Measurements from ENCODE around the gene FN3K.
"Not testable (repeated sequence)": the region's sequence is repeated elsewhere in the genome, so short reads cannot be mapped to it uniquely, and the experiment has no call there.

FN3K gene

GRCh38 chr17:82780195-82780594 is 44.8 kb downstream of the FN3K start:
- intact Hi-C loops (cut with DNase I; ENCODE audit: low total_unique reads), result loop anchor here (5.0 kb wide), 1 partner anchor 182 kb away; no protein-coding TSS in a partner anchor
- Histone ChIP-seq H3K4me3 (no peak overlapping the region), H3K27me3 (no peaks in the 10 kb centered on the region), H3K9me3 (no peaks in the 10 kb centered on the region), H3K27ac (no peak overlapping the region), H3K36me3 (peaks cover 14 to 39% (median 22%) of the 10 kb centered on the region in 3 donors), H3K4me1 (peaks cover 0 to 3% (median 0%) of the 10 kb centered on the region in 4 donors)
- DNase-seq, result no peak
- TF ChIP-seq, protein P1, sequence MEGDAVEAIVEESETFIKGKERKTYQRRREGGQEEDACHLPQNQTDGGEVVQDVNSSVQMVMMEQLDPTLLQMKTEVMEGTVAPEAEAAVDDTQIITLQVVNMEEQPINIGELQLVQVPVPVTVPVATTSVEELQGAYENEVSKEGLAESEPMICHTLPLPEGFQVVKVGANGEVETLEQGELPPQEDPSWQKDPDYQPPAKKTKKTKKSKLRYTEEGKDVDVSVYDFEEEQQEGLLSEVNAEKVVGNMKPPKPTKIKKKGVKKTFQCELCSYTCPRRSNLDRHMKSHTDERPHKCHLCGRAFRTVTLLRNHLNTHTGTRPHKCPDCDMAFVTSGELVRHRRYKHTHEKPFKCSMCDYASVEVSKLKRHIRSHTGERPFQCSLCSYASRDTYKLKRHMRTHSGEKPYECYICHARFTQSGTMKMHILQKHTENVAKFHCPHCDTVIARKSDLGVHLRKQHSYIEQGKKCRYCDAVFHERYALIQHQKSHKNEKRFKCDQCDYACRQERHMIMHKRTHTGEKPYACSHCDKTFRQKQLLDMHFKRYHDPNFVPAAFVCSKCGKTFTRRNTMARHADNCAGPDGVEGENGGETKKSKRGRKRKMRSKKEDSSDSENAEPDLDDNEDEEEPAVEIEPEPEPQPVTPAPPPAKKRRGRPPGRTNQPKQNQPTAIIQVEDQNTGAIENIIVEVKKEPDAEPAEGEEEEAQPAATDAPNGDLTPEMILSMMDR (IDR thresholded peaks at IDR 0.05), result no peak

- H3K27ac ChIP-seq, result no peak overlapping the region
- intact Hi-C loops (cut with DNase I; ENCODE audit: low total_unique reads), result loop anchor here (5.0 kb wide), 1 partner anchor 181 kb away; no protein-coding TSS in a partner anchor
- H3K4me1 ChIP-seq, result no peaks in the 10 kb centered on the region
- H3K27me3 ChIP-seq, result no peaks in the 10 kb centered on the region
- H3K4me3 ChIP-seq, result no peak overlapping the region
- H3K9me3 ChIP-seq, result no peaks in the 10 kb centered on the region
- no peak for DNase-seq
- peaks cover 14 to 39% (median 22%) of the 10 kb centered on the region in 3 donors for H3K36me3 ChIP-seq
- TF ChIP-seq, protein P1 (IDR thresholded peaks at IDR 0.05), result no peak
Measured at GRCh38 chr17:82780971-82781893, 45.8 kb downstream of the FN3K start.

DNA sequence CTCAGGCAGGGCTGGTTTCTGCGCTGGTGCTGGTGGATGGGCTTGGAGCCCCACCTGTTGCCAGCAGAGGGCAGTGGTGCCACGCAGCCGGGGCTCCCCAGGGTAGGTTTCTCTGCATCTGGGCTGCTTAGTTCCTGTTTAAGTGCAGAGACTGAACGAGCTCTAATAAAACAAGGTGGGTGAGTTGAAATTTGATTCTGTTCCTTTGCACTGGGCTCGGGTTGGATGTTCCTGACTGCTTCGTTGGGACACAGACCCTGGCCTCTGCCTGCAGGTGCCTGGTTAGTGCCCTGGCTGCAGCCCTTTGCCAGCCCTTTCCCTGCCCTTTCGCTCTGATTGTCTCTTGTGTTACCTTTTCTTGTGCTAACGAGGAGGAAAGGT is 46.5 kb downstream of the FN3K start:
- H3K4me3 ChIP-seq, result no peak overlapping the region
- TF ChIP-seq, protein P1 (IDR thresholded peaks at IDR 0.05), result peak; percentile 96 to 98
- H3K36me3 ChIP-seq, result peaks cover 14 to 35% (median 22%) of the 10 kb centered on the region in 3 donors
- H3K27ac ChIP-seq, result no peak overlapping the region
- no peaks in the 10 kb centered on the region for H3K4me1 ChIP-seq
- peak; percentile 79 to 88 for DNase-seq
- H3K27me3 ChIP-seq, result no peaks in the 10 kb centered on the region
- intact Hi-C loops (cut with DNase I; ENCODE audit: low total_unique reads), result loop anchor here (5.0 kb wide), 1 partner anchor 180 kb away; no protein-coding TSS in a partner anchor
- no peaks in the 10 kb centered on the region for H3K9me3 ChIP-seq

- H3K27ac ChIP-seq, result no peak overlapping the region
- H3K4me1 ChIP-seq, result no peaks in the 10 kb centered on the region
- no peak for DNase-seq
- H3K36me3 ChIP-seq, result peaks cover 14 to 35% (median 24%) of the 10 kb centered on the region in 3 donors
- H3K9me3 ChIP-seq, result no peaks in the 10 kb centered on the region
- no peak overlapping the region for H3K4me3 ChIP-seq
- intact Hi-C loops (cut with DNase I; ENCODE audit: low total_unique reads), result loop anchor here (5.0 kb wide), 1 partner anchor 180 kb away; no protein-coding TSS in a partner anchor
- TF ChIP-seq, protein P1 (IDR thresholded peaks at IDR 0.05), result no peak
- H3K27me3 ChIP-seq, result no peaks in the 10 kb centered on the region
Measured at GRCh38 chr17:82782657-82783207, 47.3 kb downstream of the FN3K start.

DNA sequence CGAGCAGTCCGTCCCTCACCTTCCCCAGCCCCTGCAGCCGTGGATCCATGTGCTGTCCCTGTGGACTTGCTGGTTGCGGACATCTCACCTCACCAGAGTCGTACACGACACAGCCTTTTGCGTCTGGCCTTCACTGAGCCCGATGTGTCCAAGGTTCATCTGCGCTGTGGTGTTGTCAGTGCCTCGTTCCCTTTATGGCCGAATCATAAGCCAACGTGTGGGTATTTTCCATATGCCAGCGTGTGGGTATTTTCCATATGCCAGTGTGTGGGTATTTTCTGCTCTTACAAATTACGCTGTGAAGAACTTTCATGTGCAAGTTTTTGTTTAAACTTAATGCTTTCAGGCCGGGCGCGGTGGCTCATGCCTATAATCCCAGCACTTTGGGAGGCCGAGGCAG is 48.1 kb downstream of the FN3K start:
- H3K4me3 ChIP-seq, result no peak overlapping the region
- TF ChIP-seq, protein P1 (IDR thresholded peaks at IDR 0.05), result no peak
- H3K4me1 ChIP-seq, result no peaks in the 10 kb centered on the region
- H3K27me3 ChIP-seq, result no peaks in the 10 kb centered on the region
- no peak for DNase-seq
- H3K36me3 ChIP-seq, result peaks cover 14 to 35% (median 24%) of the 10 kb centered on the region in 3 donors
- intact Hi-C loops (cut with DNase I; ENCODE audit: low total_unique reads), result loop anchor here (5.0 kb wide), 1 partner anchor 179 kb away; no protein-coding TSS in a partner anchor
- H3K9me3 ChIP-seq, result no peaks in the 10 kb centered on the region
- no peak overlapping the region for H3K27ac ChIP-seq

DNA sequence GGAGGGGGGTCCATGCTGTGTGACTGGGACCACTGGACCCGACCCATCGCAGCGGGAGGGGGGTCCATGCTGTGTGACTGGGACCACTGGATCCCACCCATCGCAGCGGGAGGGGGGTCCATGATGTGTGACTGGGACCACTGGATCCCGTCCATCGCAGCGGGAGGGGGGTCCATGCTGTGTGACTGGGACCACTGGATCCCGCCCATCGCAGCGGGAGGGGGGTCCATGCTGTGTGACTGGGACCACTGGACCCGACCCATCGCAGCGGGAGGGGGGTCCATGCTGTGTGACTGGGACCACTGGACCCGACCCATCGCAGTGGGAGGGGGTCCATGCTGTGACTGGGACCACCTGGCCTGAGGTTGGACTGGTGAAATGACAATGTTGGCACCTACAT is 50.2 kb downstream of the FN3K start:
- H3K27ac ChIP-seq; H3K27me3 ChIP-seq; H3K4me1 ChIP-seq; H3K9me3 ChIP-seq; H3K4me3 ChIP-seq; intact Hi-C loops (cut with DNase I; ENCODE audit: low total_unique reads); DNase-seq: not testable (repeated sequence)
- peaks cover 14 to 39% (median 24%) of the 10 kb centered on the region in 3 donors for H3K36me3 ChIP-seq
